DMS79 treated with DMSO at 0.1 percent for 48 hours (cell line): ENCODE data around the gene PTPRM.

Source experiments
- DNase-seq: peaks from one replicate; lab custom pipeline; 2025; lab: John Stamatoyannopoulos, UW

PTPRM gene

GRCh38 chr18:7567474-7568425 lies 634 bp downstream of the PTPRM start:
- no peak for DNase-seq

GRCh38 chr18:7568426-7568825 lies 1.3 kb downstream of the PTPRM start:
- DNase-seq, result no peak

GRCh38 chr18:7571626-7572025 lies 4.5 kb downstream of the PTPRM start:
- DNase-seq, result no peak

GRCh38 chr18:7572822-7573221 lies 5.7 kb downstream of the PTPRM start:
- DNase-seq, result no peak

- no peak for DNase-seq
Measured at GRCh38 chr18:7575465-7576028, 8.4 kb downstream of the PTPRM start.

- no peak for DNase-seq
Measured at GRCh38 chr18:7576077-7576476, 9.0 kb downstream of the PTPRM start.

GRCh38 chr18:7576685-7577084 lies 9.6 kb downstream of the PTPRM start:
- DNase-seq, result no peak

GRCh38 chr18:7577706-7578105 lies 10.6 kb downstream of the PTPRM start:
- DNase-seq, result no peak

- DNase-seq, result no peak
Measured at GRCh38 chr18:7579176-7579917, 12.2 kb downstream of the PTPRM start.

- DNase-seq, result no peak
Measured at GRCh38 chr18:7579918-7580542, 12.9 kb downstream of the PTPRM start.

- no peak for DNase-seq
Measured at GRCh38 chr18:7584646-7585275, 17.6 kb downstream of the PTPRM start.

GRCh38 chr18:7585276-7585670 lies 18.2 kb downstream of the PTPRM start:
- DNase-seq, result no peak

GRCh38 chr18:7586379-7586778 lies 19.3 kb downstream of the PTPRM start:
- no peak for DNase-seq

- no peak for DNase-seq
Measured at GRCh38 chr18:7590826-7591560, 23.9 kb downstream of the PTPRM start.

GRCh38 chr18:7592305-7593071 lies 25.4 kb downstream of the PTPRM start:
- DNase-seq, result no peak

GRCh38 chr18:7593218-7593819 lies 26.2 kb downstream of the PTPRM start:
- DNase-seq, result no peak

- no peak for DNase-seq
Measured at GRCh38 chr18:7596147-7596546, 29.0 kb downstream of the PTPRM start.

GRCh38 chr18:7597500-7597899 lies 30.4 kb downstream of the PTPRM start:
- DNase-seq, result no peak

- no peak for DNase-seq
Measured at GRCh38 chr18:7598167-7599047, 31.3 kb downstream of the PTPRM start.
